HepG2 (cell line): ENCODE measurements around the gene CDC42EP4. TPM values are rescaled to one million over a fixed set of nuclear protein-coding genes. Genes with fewer than 3 reads are reported as not detected.

Experiments
- ATF7-NPFF ChIP-seq: sonication (generic); formaldehyde crosslinking; IDR thresholded peaks from 2 replicates; pipeline ENCODE4 v1.8.1; 2023; ENCODE audit warnings: mild to moderate bottlenecking, low read depth, missing genetic modification reagents, moderate library complexity
- EED ChIP-seq: sonication (generic); formaldehyde crosslinking; IDR thresholded peaks from 2 replicates; pipeline ENCODE4 v1.5.0; 2020; ENCODE audit warnings: mild to moderate bottlenecking, missing genetic modification reagents
- ETS1 ChIP-seq: sonication (generic); formaldehyde crosslinking; IDR thresholded peaks from 2 replicates; pipeline ENCODE4 v1.4.0; 2020; ENCODE audit warnings: missing genetic modification reagents
- ETV5 ChIP-seq: IDR thresholded peaks from 2 replicates; pipeline ENCODE4 v1.6.1; 2018; ENCODE audit warnings: missing biosample characterization, missing genetic modification reagents, inconsistent platforms, borderline replicate concordance
- FOXA3 ChIP-seq: IDR thresholded peaks from 2 replicates; pipeline ENCODE4 v1.6.1; 2016; ENCODE audit warnings: missing genetic modification reagents, missing compliant biosample characterization
- HNRNPL ChIP-seq: fragments of 200-400 bp; formaldehyde crosslinking; IDR thresholded peaks from 2 replicates; pipeline ENCODE4 v1.6.1; 2017; ENCODE audit warnings: mild to moderate bottlenecking, low read depth, low read length
- NCOA2 ChIP-seq: sonication (generic); formaldehyde crosslinking; IDR thresholded peaks from 2 replicates; pipeline ENCODE4 v1.8.0; 2022; ENCODE audit warnings: inconsistent platforms
- PAWR ChIP-seq: sonication (generic); formaldehyde crosslinking; IDR thresholded peaks from 2 replicates; pipeline ENCODE4 v1.4.0; 2020; ENCODE audit warnings: missing genetic modification reagents, mild to moderate bottlenecking, borderline replicate concordance
- RFXAP ChIP-seq: sonication (generic); formaldehyde crosslinking; IDR thresholded peaks from 2 replicates; pipeline ENCODE4 v1.4.0; 2020; ENCODE audit warnings: missing genetic modification reagents, borderline replicate concordance
- SMARCE1 ChIP-seq: fragments of 450-650 bp; IDR thresholded peaks from 2 replicates; pipeline ENCODE4 v1.6.1; 2017; ENCODE audit warnings: borderline replicate concordance
- ZNF160 ChIP-seq: sonication (generic); formaldehyde crosslinking; IDR thresholded peaks from 2 replicates; pipeline ENCODE4 v1.8.0; 2022; ENCODE audit warnings: mild to moderate bottlenecking, inconsistent platforms, missing genetic modification reagents
- ZNF260 ChIP-seq: sonication (generic); formaldehyde crosslinking; IDR thresholded peaks from 2 replicates; pipeline ENCODE4 v1.4.0; 2020; ENCODE audit warnings: missing genetic modification reagents, low read depth, mild to moderate bottlenecking, borderline replicate concordance
- ZNF337 ChIP-seq: sonication (generic); formaldehyde crosslinking; IDR thresholded peaks from 2 replicates; pipeline ENCODE4 v1.5.1; 2020; ENCODE audit warnings: missing genetic modification reagents, low read depth, mild to moderate bottlenecking, borderline replicate concordance
- ZNF33B ChIP-seq: sonication (generic); formaldehyde crosslinking; IDR thresholded peaks from 2 replicates; pipeline ENCODE4 v1.5.1; 2020; ENCODE audit warnings: mild to moderate bottlenecking, missing genetic modification reagents
- ZNF501 ChIP-seq: sonication (generic); formaldehyde crosslinking; IDR thresholded peaks from 2 replicates; pipeline ENCODE4 v1.5.1; 2020; ENCODE audit warnings: mild to moderate bottlenecking, moderate library complexity, missing genetic modification reagents
- ZNF607 ChIP-seq: sonication (generic); formaldehyde crosslinking; IDR thresholded peaks from 2 replicates; pipeline ENCODE4 v1.5.1; 2020; ENCODE audit warnings: missing genetic modification reagents, mild to moderate bottlenecking, borderline replicate concordance
- ZNF724P ChIP-seq: sonication (generic); formaldehyde crosslinking; IDR thresholded peaks from 2 replicates; pipeline ENCODE4 v1.8.0; 2022; ENCODE audit warnings: missing genetic modification reagents, borderline replicate concordance
- ZNF772 ChIP-seq: sonication (generic); formaldehyde crosslinking; IDR thresholded peaks from 2 replicates; pipeline ENCODE4 v1.5.0; 2020; ENCODE audit warnings: mild to moderate bottlenecking, missing genetic modification reagents
- polyA plus RNA-seq, 8 experiments: library from polyadenylated mRNA; depleted of rRNA in 3 of 8; stranded (reverse) in 7 of 8; unstranded in 1 of 8; fragments of >200 nt; fragmentation: Illumina TruSeq in 4 of 8; extraction: Trizol in 4 of 8; gene quantifications; 2 replicates each; pipeline versions ENCODE4 v1.2.1 to v1.2.3, GENCODE V29; 2011 to 2016; ENCODE audit warnings: low read depth in 4 of 8, missing spikeins in 1 of 8, mixed read lengths in 1 of 8; ENCODE audit not compliant: insufficient read depth in 1 of 8
- total RNA-seq, 5 experiments: library from RNA; depleted of rRNA; stranded (reverse); fragments of >200 nt; fragmentation: Illumina TruSeq; extraction: Trizol; gene quantifications; 2 replicates each; pipeline ENCODE4 v1.2.3, GENCODE V29; 2016; ENCODE audit warnings: low read depth in 1 of 5
- TF ChIP-seq, protein P1 (sequence below), 2 experiments: fragments of 450-650 bp in 1 of 2; sonication (generic) in 1 of 2; formaldehyde crosslinking in 1 of 2; IDR thresholded peaks; 2 replicates each; pipeline versions ENCODE4 v1.6.1 to v1.8.0; 2016 to 2022; ENCODE audit warnings: antibody characterized with exemption in 1 of 2, mild to moderate bottlenecking in 1 of 2, missing genetic modification reagents in 1 of 2

Gene CDC42EP4
- total and polyA plus RNA-seq, 2 of the 13 experiments (the other 11 are each of a cell fraction or from before 2014, with no cell fraction given): 19.0 to 54.0 TPM

GRCh38 chr17:73262676-73263642 is 48.8 kb downstream of the CDC42EP4 start (continued):
- TF ChIP-seq, protein P1, sequence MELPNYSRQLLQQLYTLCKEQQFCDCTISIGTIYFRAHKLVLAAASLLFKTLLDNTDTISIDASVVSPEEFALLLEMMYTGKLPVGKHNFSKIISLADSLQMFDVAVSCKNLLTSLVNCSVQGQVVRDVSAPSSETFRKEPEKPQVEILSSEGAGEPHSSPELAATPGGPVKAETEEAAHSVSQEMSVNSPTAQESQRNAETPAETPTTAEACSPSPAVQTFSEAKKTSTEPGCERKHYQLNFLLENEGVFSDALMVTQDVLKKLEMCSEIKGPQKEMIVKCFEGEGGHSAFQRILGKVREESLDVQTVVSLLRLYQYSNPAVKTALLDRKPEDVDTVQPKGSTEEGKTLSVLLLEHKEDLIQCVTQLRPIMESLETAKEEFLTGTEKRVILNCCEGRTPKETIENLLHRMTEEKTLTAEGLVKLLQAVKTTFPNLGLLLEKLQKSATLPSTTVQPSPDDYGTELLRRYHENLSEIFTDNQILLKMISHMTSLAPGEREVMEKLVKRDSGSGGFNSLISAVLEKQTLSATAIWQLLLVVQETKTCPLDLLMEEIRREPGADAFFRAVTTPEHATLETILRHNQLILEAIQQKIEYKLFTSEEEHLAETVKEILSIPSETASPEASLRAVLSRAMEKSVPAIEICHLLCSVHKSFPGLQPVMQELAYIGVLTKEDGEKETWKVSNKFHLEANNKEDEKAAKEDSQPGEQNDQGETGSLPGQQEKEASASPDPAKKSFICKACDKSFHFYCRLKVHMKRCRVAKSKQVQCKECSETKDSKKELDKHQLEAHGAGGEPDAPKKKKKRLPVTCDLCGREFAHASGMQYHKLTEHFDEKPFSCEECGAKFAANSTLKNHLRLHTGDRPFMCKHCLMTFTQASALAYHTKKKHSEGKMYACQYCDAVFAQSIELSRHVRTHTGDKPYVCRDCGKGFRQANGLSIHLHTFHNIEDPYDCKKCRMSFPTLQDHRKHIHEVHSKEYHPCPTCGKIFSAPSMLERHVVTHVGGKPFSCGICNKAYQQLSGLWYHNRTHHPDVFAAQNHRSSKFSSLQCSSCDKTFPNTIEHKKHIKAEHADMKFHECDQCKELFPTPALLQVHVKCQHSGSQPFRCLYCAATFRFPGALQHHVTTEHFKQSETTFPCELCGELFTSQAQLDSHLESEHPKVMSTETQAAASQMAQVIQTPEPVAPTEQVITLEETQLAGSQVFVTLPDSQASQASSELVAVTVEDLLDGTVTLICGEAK (IDR thresholded peaks at IDR 0.05): no peak
- TF ChIP-seq, protein P1 (CRISPR knock-in tag; IDR thresholded peaks at IDR 0.05): no peak
- TF ChIP-seq ZNF337 (CRISPR knock-in tag) (no peak), ZNF724P (CRISPR knock-in tag) (no peak), EED (CRISPR knock-in tag) (no peak), RFXAP (CRISPR knock-in tag) (no peak), ZNF160 (CRISPR knock-in tag) (no peak), ZNF772 (CRISPR knock-in tag) (no peak), ETS1 (0 out of 2 replicates have a peak, but pooled peaks have one; percentile 13), PAWR (CRISPR knock-in tag) (no peak), HNRNPL (0 out of 2 replicates have a peak, but pooled peaks have one; percentile 73), FOXA3 (CRISPR knock-in tag) (no peak), ZNF33B (no peak), ATF7-NPFF (CRISPR knock-in tag) (no peak), NCOA2 (CRISPR knock-in tag) (no peak), SMARCE1 (no peak), ZNF260 (no peak), ETV5 (CRISPR knock-in tag) (no peak), ZNF501 (CRISPR knock-in tag) (peak; percentile 55), ZNF607 (CRISPR knock-in tag) (peak; percentile 29; the same call in 1 of the 2 replicates)
